ENCODE results near the gene COL4A2.
A peak's percentile ranks its signal among the peaks of the same experiment; 100 is the strongest.

Gene COL4A2

DNA sequence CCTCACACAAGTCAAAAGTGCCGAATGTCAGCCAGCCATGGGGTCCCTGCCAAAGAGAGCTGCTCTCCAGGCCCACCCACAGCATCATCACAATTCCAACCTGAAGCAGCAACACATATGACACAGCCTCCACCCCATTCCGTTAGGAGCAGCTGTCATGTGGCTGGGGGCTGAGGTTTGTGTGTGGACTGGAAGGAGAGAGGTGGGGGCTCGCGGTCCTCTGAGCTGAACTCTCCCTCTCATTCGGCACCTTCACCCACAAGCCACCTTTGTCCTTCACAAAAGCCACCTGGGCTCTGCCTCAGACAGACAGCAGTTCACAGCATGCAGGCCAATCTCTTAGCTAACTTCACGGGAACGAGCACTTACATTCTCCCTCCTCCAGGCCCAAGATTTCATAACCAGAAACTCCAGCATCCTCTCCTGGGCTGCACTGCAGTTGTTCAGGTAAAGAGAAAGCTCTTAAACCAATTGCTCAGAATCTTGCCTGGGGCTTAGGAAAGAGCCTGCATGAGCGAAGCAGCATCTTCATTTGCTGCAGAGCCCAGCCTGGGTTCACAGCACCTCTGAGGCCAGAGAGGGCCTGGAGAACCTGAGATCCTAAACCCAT lies 247.2 kb downstream of the COL4A2 start:
- Histone ChIP-seq H3K4me1 (ENCODE audit: insufficient read depth, insufficient read length) (peaks cover 3% of the 10 kb centered on the region), H3K9ac (ENCODE audit: insufficient read length, low read depth) (no peak overlapping the region), H3K4me3 (ENCODE audit: insufficient read length, low read depth) (no peak overlapping the region), H3K27me3 (ENCODE audit: insufficient read depth, insufficient read length) (no peaks in the 10 kb centered on the region), H3K9me3 (ENCODE audit: insufficient read depth, low read length) (no peaks in the 10 kb centered on the region), H3K36me3 (ENCODE audit: insufficient read depth, insufficient read length, low read length) (peaks cover 37% of the 10 kb centered on the region)
- no peak for DNase-seq (ENCODE audit: low read depth, low spot score)
- TF ChIP-seq SUZ12 (IDR thresholded peaks at IDR 0.05; ENCODE audit: extremely low read depth, insufficient read depth, insufficient read length): no peak
- TF ChIP-seq ZNF274 (IDR thresholded peaks at IDR 0.05; ENCODE audit: low read depth, low read length): no peak
- TF ChIP-seq YY1 (IDR thresholded peaks at IDR 0.05; ENCODE audit: insufficient read depth, insufficient read length): no peak

DNA sequence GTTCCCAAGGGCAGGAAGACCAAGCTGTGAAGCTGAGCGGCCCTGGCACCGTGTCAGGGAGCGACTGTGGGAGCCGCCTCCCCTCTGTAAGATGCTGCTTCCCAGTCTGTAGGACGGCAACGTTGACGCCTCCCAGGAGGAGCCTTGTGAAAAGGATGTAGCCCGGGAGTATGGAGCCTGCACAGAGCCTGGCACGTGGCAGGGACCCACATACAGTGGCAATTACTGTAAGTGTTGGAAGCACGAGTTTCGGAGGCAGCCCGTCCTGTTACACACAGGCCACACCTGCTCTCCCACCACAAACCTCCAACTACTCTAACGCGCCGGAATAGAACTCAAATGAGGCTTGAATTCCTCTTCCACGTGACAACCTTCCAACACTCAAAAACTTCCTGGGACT lies 247.9 kb downstream of the COL4A2 start:
- H3K4me3 ChIP-seq (ENCODE audit: insufficient read length, low read depth): no peak overlapping the region
- DNase-seq (ENCODE audit: low read depth, low spot score): no peak
- peaks cover 43% of the 10 kb centered on the region for H3K36me3 ChIP-seq (ENCODE audit: insufficient read depth, insufficient read length, low read length)
- H3K4me1 ChIP-seq (ENCODE audit: insufficient read depth, insufficient read length): peaks cover 4% of the 10 kb centered on the region
- H3K9ac ChIP-seq (ENCODE audit: insufficient read length, low read depth): no peak overlapping the region
- no peaks in the 10 kb centered on the region for H3K9me3 ChIP-seq (ENCODE audit: insufficient read depth, low read length)
- TF ChIP-seq SUZ12 (IDR thresholded peaks at IDR 0.05; ENCODE audit: extremely low read depth, insufficient read depth, insufficient read length): no peak
- no peak for TF ChIP-seq ZNF274 (IDR thresholded peaks at IDR 0.05; ENCODE audit: low read depth, low read length)
- no peak for TF ChIP-seq YY1 (IDR thresholded peaks at IDR 0.05; ENCODE audit: insufficient read depth, insufficient read length)
- H3K27me3 ChIP-seq (ENCODE audit: insufficient read depth, insufficient read length): no peaks in the 10 kb centered on the region

DNA sequence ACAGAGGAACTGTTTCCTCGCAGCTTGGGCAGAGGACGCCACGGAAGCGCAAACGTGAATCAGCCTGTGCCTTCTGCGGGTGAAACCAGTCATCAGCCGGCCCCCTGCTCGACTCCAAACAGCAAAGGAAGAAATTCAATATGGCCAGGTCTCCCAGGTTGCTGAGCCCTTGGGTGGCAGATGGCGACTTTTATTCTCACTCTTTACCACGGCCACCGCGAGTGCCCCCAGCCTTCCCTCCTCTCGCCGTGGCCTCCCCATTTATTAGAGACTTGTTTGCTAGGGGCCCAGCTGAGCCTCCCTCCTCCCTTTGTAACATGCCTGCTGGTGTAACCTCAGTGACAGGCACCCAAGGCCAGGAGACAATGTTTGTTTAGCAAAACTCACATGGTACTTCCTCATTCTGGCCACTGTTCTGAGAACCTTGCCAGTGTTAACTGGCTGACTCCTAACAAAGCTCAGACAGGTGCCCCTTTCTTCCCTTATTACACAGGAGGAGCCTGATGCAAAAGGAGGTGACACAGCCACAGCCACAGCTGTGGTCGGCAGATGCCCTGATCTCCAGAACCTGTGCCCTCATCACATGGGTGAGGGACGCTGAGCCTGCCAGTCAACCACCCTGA lies 248.6 kb downstream of the COL4A2 start:
- H3K27me3 ChIP-seq (ENCODE audit: insufficient read depth, insufficient read length): peaks cover 6% of the 10 kb centered on the region
- no peak overlapping the region for H3K9ac ChIP-seq (ENCODE audit: insufficient read length, low read depth)
- H3K36me3 ChIP-seq (ENCODE audit: insufficient read depth, insufficient read length, low read length): peaks cover 44% of the 10 kb centered on the region
- H3K9me3 ChIP-seq (ENCODE audit: insufficient read depth, low read length): no peaks in the 10 kb centered on the region
- peaks cover 5% of the 10 kb centered on the region for H3K4me1 ChIP-seq (ENCODE audit: insufficient read depth, insufficient read length)
- H3K4me3 ChIP-seq (ENCODE audit: insufficient read length, low read depth): no peak overlapping the region
- DNase-seq (ENCODE audit: low read depth, low spot score): no peak
- no peak for TF ChIP-seq ZNF274 (IDR thresholded peaks at IDR 0.05; ENCODE audit: low read depth, low read length)
- TF ChIP-seq YY1 (IDR thresholded peaks at IDR 0.05; ENCODE audit: insufficient read depth, insufficient read length): no peak
- no peak for TF ChIP-seq SUZ12 (IDR thresholded peaks at IDR 0.05; ENCODE audit: extremely low read depth, insufficient read depth, insufficient read length)

DNA sequence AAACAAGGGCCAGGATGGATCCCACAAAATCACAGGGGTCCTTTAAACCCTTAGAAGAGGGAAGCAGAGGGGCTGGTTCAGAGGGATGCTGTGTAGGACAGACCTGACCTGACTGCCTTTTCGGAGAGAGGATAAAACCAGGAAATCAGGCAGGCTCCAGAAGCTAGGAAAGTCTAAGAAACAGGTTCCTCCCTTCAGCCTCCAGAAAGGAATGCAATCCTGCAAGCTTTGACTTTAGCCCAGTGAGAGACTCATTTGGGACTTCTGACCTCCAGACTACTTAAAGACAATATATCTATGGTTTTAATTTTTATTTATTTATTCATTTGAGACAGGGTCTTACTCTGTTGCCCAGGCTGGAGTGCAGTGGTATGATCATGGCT lies 249.1 kb downstream of the COL4A2 start:
- TF ChIP-seq SUZ12 (IDR thresholded peaks at IDR 0.05; ENCODE audit: extremely low read depth, insufficient read depth, insufficient read length): no peak
- H3K27me3 ChIP-seq (ENCODE audit: insufficient read depth, insufficient read length): peaks cover 10% of the 10 kb centered on the region
- peaks cover 5% of the 10 kb centered on the region for H3K4me1 ChIP-seq (ENCODE audit: insufficient read depth, insufficient read length)
- peaks cover 44% of the 10 kb centered on the region for H3K36me3 ChIP-seq (ENCODE audit: insufficient read depth, insufficient read length, low read length)
- H3K9ac ChIP-seq (ENCODE audit: insufficient read length, low read depth): no peak overlapping the region
- no peak for DNase-seq (ENCODE audit: low read depth, low spot score)
- no peaks in the 10 kb centered on the region for H3K9me3 ChIP-seq (ENCODE audit: insufficient read depth, low read length)
- no peak overlapping the region for H3K4me3 ChIP-seq (ENCODE audit: insufficient read length, low read depth)

DNA sequence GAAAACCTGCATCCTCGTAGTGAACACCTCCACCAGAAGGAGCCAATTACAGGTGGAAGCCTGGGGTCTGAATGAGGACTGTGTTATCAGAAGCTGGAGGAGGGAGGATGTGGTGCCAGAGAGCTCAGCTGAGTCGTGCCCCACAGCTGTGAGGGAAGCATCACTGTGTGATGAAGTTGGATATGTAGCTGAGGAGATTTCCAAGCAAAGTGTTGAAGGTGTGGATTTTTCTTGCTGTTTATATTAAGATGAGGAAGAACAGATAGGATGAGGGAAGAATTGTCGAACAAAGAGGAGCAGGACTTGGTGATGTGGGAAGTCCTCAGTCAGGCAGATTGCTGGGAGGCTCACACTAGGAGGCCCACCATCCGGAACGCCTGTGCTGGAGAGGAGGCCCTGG lies 250.0 kb downstream of the COL4A2 start:
- Histone ChIP-seq H3K36me3 (ENCODE audit: insufficient read depth, insufficient read length, low read length) (peaks cover 44% of the 10 kb centered on the region), H3K27me3 (ENCODE audit: insufficient read depth, insufficient read length) (peaks cover 10% of the 10 kb centered on the region), H3K4me1 (ENCODE audit: insufficient read depth, insufficient read length) (peaks cover 5% of the 10 kb centered on the region), H3K9me3 (ENCODE audit: insufficient read depth, low read length) (no peaks in the 10 kb centered on the region), H3K4me3 (ENCODE audit: insufficient read length, low read depth) (no peak overlapping the region), H3K9ac (ENCODE audit: insufficient read length, low read depth) (no peak overlapping the region)
- no peak for TF ChIP-seq SUZ12 (IDR thresholded peaks at IDR 0.05; ENCODE audit: extremely low read depth, insufficient read depth, insufficient read length)
- DNase-seq (ENCODE audit: low read depth, low spot score): no peak

DNA sequence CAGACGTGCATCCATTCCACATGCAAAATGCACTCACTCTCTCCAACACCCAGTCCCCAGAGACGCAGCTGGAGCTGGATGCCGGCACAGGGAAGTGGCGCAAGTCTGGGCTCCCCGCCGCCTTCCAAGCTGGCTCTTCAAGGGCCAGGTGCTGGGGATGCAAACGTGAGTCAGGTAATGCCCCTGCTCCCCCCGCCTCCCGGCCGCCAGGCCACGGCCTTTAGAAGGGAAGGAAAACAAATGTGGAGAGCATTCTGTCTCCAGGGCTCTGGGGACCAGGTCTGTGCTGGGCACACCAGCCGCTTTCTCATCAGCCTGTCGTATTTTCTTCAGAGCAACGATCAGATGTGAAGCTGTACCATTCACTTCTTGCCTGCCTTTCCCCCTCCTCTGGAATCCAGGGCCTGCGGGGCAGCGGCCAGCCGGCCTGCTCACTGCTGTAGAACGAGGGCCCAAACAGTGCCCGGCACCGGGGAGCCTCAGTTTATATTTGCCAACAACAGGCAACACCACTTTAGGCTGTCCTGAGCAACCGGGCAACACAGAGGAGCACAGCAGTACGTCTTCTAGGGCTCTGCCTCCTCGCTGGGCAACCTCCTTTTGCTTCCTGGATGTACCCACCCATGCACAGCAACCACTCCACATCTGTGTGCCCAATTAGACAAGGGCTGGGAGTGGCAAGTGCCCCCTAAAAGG lies 250.7 kb downstream of the COL4A2 start:
- H3K4me3 ChIP-seq (ENCODE audit: insufficient read length, low read depth): no peak overlapping the region
- H3K27me3 ChIP-seq (ENCODE audit: insufficient read depth, insufficient read length): peaks cover 10% of the 10 kb centered on the region
- H3K4me1 ChIP-seq (ENCODE audit: insufficient read depth, insufficient read length): peaks cover 5% of the 10 kb centered on the region
- no peak for DNase-seq (ENCODE audit: low read depth, low spot score)
- H3K9me3 ChIP-seq (ENCODE audit: insufficient read depth, low read length): no peaks in the 10 kb centered on the region
- H3K9ac ChIP-seq (ENCODE audit: insufficient read length, low read depth): no peak overlapping the region
- H3K36me3 ChIP-seq (ENCODE audit: insufficient read depth, insufficient read length, low read length): peaks cover 44% of the 10 kb centered on the region
- TF ChIP-seq ZNF274 (IDR thresholded peaks at IDR 0.05; ENCODE audit: low read depth, low read length) (no peak), YY1 (IDR thresholded peaks at IDR 0.05; ENCODE audit: insufficient read depth, insufficient read length) (no peak), SUZ12 (IDR thresholded peaks at IDR 0.05; ENCODE audit: extremely low read depth, insufficient read depth, insufficient read length) (no peak)

DNA sequence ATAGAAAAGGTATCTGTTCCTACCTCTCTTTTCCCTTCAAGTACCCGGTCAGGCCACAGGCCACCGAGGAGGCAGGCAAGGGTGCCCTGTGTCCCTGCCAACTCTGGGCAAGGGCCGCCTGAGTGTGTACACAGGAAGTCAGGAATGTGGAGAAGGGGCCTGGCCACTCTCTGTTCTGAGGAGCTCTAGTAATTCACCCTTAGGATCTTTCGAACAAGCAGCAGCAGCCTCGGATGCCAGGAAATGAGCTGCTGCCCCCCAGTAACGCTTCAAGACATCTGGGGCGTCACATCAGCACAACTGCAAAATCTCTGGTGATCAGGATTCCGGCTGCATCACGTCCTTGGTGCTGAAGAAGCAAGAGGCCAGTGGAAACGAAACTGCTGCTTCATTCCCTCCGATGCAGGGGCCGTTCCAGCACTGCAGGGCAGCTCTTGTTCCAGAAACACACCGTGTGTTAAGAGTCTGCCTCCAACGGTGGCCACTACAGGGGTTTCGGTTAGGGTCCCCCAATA lies 252.4 kb downstream of the COL4A2 start:
- Histone ChIP-seq H3K9me3 (ENCODE audit: insufficient read depth, low read length) (no peaks in the 10 kb centered on the region), H3K4me3 (ENCODE audit: insufficient read length, low read depth) (no peak overlapping the region), H3K9ac (ENCODE audit: insufficient read length, low read depth) (peak overlapping the region; percentile 33), H3K36me3 (ENCODE audit: insufficient read depth, insufficient read length, low read length) (peaks cover 42% of the 10 kb centered on the region), H3K4me1 (ENCODE audit: insufficient read depth, insufficient read length) (peaks cover 5% of the 10 kb centered on the region), H3K27me3 (ENCODE audit: insufficient read depth, insufficient read length) (peaks cover 10% of the 10 kb centered on the region)
- TF ChIP-seq SUZ12 (IDR thresholded peaks at IDR 0.05; ENCODE audit: extremely low read depth, insufficient read depth, insufficient read length): no peak
- TF ChIP-seq ZNF274 (IDR thresholded peaks at IDR 0.05; ENCODE audit: low read depth, low read length): no peak
- TF ChIP-seq YY1 (IDR thresholded peaks at IDR 0.05; ENCODE audit: insufficient read depth, insufficient read length): no peak
- DNase-seq (ENCODE audit: low read depth, low spot score): no peak
